H1 (cell line): Measurements from ENCODE around the gene TRAPPC6A. TPM values are rescaled to one million over a fixed set of nuclear protein-coding genes. Genes with fewer than 3 reads are reported as not detected.

Experiments used
- CTBP2 ChIP-seq: IDR thresholded peaks from 2 replicates; pipeline ENCODE4 v1.7.0; 2011; ENCODE audit warnings: borderline replicate concordance, mild to moderate bottlenecking, moderate library complexity, mixed read lengths, low read length; ENCODE audit not compliant: insufficient read depth, insufficient read length
- GTF2F1 ChIP-seq: IDR thresholded peaks from 2 replicates; pipeline ENCODE4 v1.6.1; 2012; ENCODE audit warnings: low read depth, low read length, improper control_type of control experiment, borderline replicate concordance
- HDAC2 ChIP-seq, 2 experiments: fragments of 300-600 bp in 1 of 2; sonication (generic) in 1 of 2; IDR thresholded peaks; 2 replicates each; pipeline ENCODE4 v1.6.1; 2011 to 2012; ENCODE audit warnings: low read depth in 2 of 2, low read length in 2 of 2, mild to moderate bottlenecking in 2 of 2, moderate library complexity in 2 of 2, borderline replicate concordance in 1 of 2, inconsistent platforms in 1 of 2
- HDAC6 ChIP-seq: IDR thresholded peaks from one replicate; pipeline ENCODE4 v1.7.1; 2012; ENCODE audit warnings: low read depth, mild to moderate bottlenecking, inconsistent platforms, low read length, moderate library complexity
- RFX5 ChIP-seq: IDR thresholded peaks from 2 replicates; pipeline ENCODE4 v1.6.1; 2011; ENCODE audit warnings: low read depth, low read length, improper control_type of control experiment, borderline replicate concordance
- TEAD4 ChIP-seq: IDR thresholded peaks from 2 replicates; pipeline ENCODE4 v1.6.1; 2012; ENCODE audit warnings: low read depth, low read length, inconsistent platforms, mixed read lengths
- polyA plus RNA-seq, 7 experiments: library from polyadenylated mRNA; depleted of rRNA in 3 of 7; stranded (reverse) in 5 of 7; unstranded in 2 of 7; fragments of >200 nt in 5 of 7; fragments of 200-250 nt in 2 of 7; gene quantifications; 1 replicate in 5 of 7; 2 replicates in 1 of 7; 4 replicates in 1 of 7; pipeline versions ENCODE4 v1.2.1 to v1.2.3, GENCODE V29; 2011 to 2013; ENCODE audit warnings: missing spikeins in 2 of 7, mixed read lengths in 2 of 7
- total RNA-seq: library from RNA; stranded (reverse); fragmentation: NEBNext Ultra II Directional; extraction: Animal tissue kit (Norgen Biotek cat#: 25700); gene quantifications from 2 replicates; pipeline ENCODE4 v1.2.1, GENCODE V29; 2021
- TF ChIP-seq, protein P1 (sequence below), 3 experiments: IDR thresholded peaks; 1 replicate in 2 of 3; 2 replicates in 1 of 3; pipeline versions ENCODE4 v1.5.1 to v1.6.1; 2011; ENCODE audit warnings: low read length in 3 of 3, mild to moderate bottlenecking in 3 of 3, inconsistent platforms in 2 of 3, low read depth in 1 of 3, moderate library complexity in 1 of 3; ENCODE audit not compliant: insufficient read depth in 1 of 3; ENCODE audit errors: control extremely low read depth in 1 of 3
- TF ChIP-seq, protein P2 (sequence below): IDR thresholded peaks from 2 replicates; pipeline ENCODE4 v1.6.1; 2011; ENCODE audit warnings: low read depth, mild to moderate bottlenecking, low read length; ENCODE audit not compliant: insufficient read depth

Gene TRAPPC6A
- total and polyA plus RNA-seq, 2 of the 8 experiments (the other 6 are each of a cell fraction or from before 2014, with no cell fraction given) = 31.8 to 130 TPM

GRCh38 chr19:45191375-45191774, 13.3 kb upstream of the TRAPPC6A start (continued):
- TF ChIP-seq, protein P1, sequence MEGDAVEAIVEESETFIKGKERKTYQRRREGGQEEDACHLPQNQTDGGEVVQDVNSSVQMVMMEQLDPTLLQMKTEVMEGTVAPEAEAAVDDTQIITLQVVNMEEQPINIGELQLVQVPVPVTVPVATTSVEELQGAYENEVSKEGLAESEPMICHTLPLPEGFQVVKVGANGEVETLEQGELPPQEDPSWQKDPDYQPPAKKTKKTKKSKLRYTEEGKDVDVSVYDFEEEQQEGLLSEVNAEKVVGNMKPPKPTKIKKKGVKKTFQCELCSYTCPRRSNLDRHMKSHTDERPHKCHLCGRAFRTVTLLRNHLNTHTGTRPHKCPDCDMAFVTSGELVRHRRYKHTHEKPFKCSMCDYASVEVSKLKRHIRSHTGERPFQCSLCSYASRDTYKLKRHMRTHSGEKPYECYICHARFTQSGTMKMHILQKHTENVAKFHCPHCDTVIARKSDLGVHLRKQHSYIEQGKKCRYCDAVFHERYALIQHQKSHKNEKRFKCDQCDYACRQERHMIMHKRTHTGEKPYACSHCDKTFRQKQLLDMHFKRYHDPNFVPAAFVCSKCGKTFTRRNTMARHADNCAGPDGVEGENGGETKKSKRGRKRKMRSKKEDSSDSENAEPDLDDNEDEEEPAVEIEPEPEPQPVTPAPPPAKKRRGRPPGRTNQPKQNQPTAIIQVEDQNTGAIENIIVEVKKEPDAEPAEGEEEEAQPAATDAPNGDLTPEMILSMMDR (IDR thresholded peaks at IDR 0.05; ENCODE audit: control extremely low read depth in 1 of 3, insufficient read depth in 1 of 3, low read depth in 1 of 3, low read length in 3 of 3) = peak in 2 of 3 experiments; percentile 9 to 16; a peak in 3 of 4 replicates
- no peak for TF ChIP-seq HDAC2 (IDR thresholded peaks at IDR 0.05; ENCODE audit: borderline replicate concordance in 1 of 2, low read depth in 2 of 2, low read length in 2 of 2)
- TF ChIP-seq HDAC6 = no peak
- no peak for TF ChIP-seq TEAD4
- no peak for TF ChIP-seq RFX5
- TF ChIP-seq CTBP2 = no peak
- TF ChIP-seq, protein P2, sequence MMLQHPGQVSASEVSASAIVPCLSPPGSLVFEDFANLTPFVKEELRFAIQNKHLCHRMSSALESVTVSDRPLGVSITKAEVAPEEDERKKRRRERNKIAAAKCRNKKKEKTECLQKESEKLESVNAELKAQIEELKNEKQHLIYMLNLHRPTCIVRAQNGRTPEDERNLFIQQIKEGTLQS = no peak
- no peak for TF ChIP-seq GTF2F1
